H1 (cell line): Measurements from ENCODE around the gene ACAD11. TPM values are rescaled to one million over a fixed set of nuclear protein-coding genes. Genes with fewer than 3 reads are reported as not detected.

Experiments
- CTCF ChIA-PET: fragments of 300-600 bp; sonication (Branson Sonifier 250); formaldehyde crosslinking; loops from one replicate; lab custom pipeline; 2021; ENCODE audit not compliant: partially characterized antibody; lab: Charles Lee
- POLR2A ChIA-PET: fragments of 300-600 bp; sonication (Branson Sonifier 250); formaldehyde crosslinking; loops from one replicate; lab custom pipeline; 2021; ENCODE audit warnings: inconsistent platforms; ENCODE audit not compliant: partially characterized antibody; lab: Charles Lee
- DNase-seq, 2 experiments: peaks; one replicate each; pipeline versions ENCODE4 v3.0.0 to v3.0.0-alpha.2; 2010 to 2022; ENCODE audit warnings: low spot score in 2 of 2, low read depth in 1 of 2, mixed read lengths in 1 of 2
- FAIRE-seq: peaks from 2 replicates; lab custom pipeline; 2011; peaks lifted over from hg19 to GRCh38; lab: Jason Lieb, UNC
- H2AFZ ChIP-seq: 2 replicates; pipeline ENCODE4 v1.8.1; 2012; ENCODE audit warnings: low read length, inconsistent platforms
- H2AK5ac ChIP-seq: 2 replicates; pipeline ENCODE4 v1.6.1; 2013; ENCODE audit warnings: low read depth, low read length
- H2BK120ac ChIP-seq: replicated peaks from 2 replicates; pipeline ENCODE3; 2013; ENCODE audit warnings: low read depth, low read length, inconsistent platforms
- H2BK12ac ChIP-seq: 2 replicates; pipeline ENCODE4 v1.6.1; 2013; ENCODE audit warnings: low read depth, low read length
- H2BK15ac ChIP-seq: 2 replicates; pipeline ENCODE4 v1.6.1; 2013; ENCODE audit warnings: low read length
- H2BK20ac ChIP-seq: 2 replicates; pipeline ENCODE4 v1.6.1; 2013; ENCODE audit warnings: low read length
- H2BK5ac ChIP-seq: 2 replicates; pipeline ENCODE4 v1.6.1; 2013; ENCODE audit warnings: low read depth, low read length
- H3K14ac ChIP-seq: 2 replicates; pipeline ENCODE4 v1.6.1; 2013; ENCODE audit warnings: inconsistent platforms; ENCODE audit not compliant: insufficient read length
- H3K18ac ChIP-seq: 2 replicates; pipeline ENCODE4 v1.6.1; 2013; ENCODE audit warnings: low read length; ENCODE audit errors: extremely low read depth
- H3K23ac ChIP-seq: 2 replicates; pipeline ENCODE4 v1.6.1; 2013; ENCODE audit warnings: inconsistent platforms; ENCODE audit not compliant: insufficient read length
- H3K23me2 ChIP-seq: 2 replicates; pipeline ENCODE4 v1.6.1; 2013; ENCODE audit warnings: low read depth, low read length
- H3K27ac ChIP-seq: 2 replicates; pipeline ENCODE4 v1.6.1; 2011; ENCODE audit warnings: low read depth, low read length, inconsistent platforms
- H3K27me3 ChIP-seq, 4 experiments: replicated peaks in 1 of 4; 1 replicate in 1 of 4; 2 replicates in 3 of 4; pipeline versions ENCODE4 v1.6.1 to v1.8.1; 2011 to 2013; ENCODE audit warnings: low read length in 3 of 4, mild to moderate bottlenecking in 3 of 4, inconsistent platforms in 2 of 4, mixed read lengths in 2 of 4, moderate library complexity in 1 of 4; ENCODE audit not compliant: control insufficient read depth in 3 of 4, insufficient read depth in 3 of 4; ENCODE audit errors: extremely low read depth in 1 of 4
- H3K36me3 ChIP-seq, 4 experiments: 2 replicates each; pipeline versions ENCODE4 v1.6.1 to v1.8.1; 2011 to 2013; ENCODE audit warnings: mild to moderate bottlenecking in 4 of 4, low read length in 3 of 4, moderate library complexity in 2 of 4, control low read depth in 1 of 4, inconsistent platforms in 1 of 4; ENCODE audit not compliant: insufficient read depth in 4 of 4, control insufficient read depth in 2 of 4
- H3K4ac ChIP-seq: replicated peaks from 2 replicates; pipeline ENCODE3; 2013; ENCODE audit warnings: low read length, low read depth, mixed read lengths, inconsistent platforms; ENCODE audit not compliant: insufficient read length
- H3K4me1 ChIP-seq, 4 experiments: replicated peaks in 1 of 4; 1 replicate in 1 of 4; 2 replicates in 3 of 4; pipeline versions ENCODE4 v1.6.1 to v1.8.1; 2011 to 2013; ENCODE audit warnings: low read length in 3 of 4, inconsistent platforms in 2 of 4, mixed read lengths in 1 of 4; ENCODE audit not compliant: insufficient read depth in 4 of 4, control insufficient read depth in 3 of 4
- H3K4me2 ChIP-seq, 2 experiments: 2 replicates each; pipeline versions ENCODE4 v1.6.1 to v1.8.1; 2011 to 2013; ENCODE audit warnings: low read depth in 2 of 2, low read length in 2 of 2, control low read depth in 1 of 2, inconsistent platforms in 1 of 2, mild to moderate bottlenecking in 1 of 2; ENCODE audit not compliant: insufficient read depth in 1 of 2
- H3K4me3 ChIP-seq, 4 experiments: fragments of 200-600, 300-600 bp in 1 of 4; sonication (generic), shearing (Covaris generic), sonication (Bioruptor Twin) in 1 of 4; 2 replicates each; pipeline versions ENCODE4 v1.5.1 to v1.8.1; 2011 to 2016; ENCODE audit warnings: low read length in 4 of 4, low read depth in 3 of 4, control low read depth in 2 of 4, inconsistent platforms in 2 of 4, mild to moderate bottlenecking in 2 of 4, mixed read lengths in 1 of 4, moderate library complexity in 1 of 4; ENCODE audit not compliant: insufficient read depth in 2 of 4; ENCODE audit errors: extremely low read depth in 1 of 4
- H3K56ac ChIP-seq: replicated peaks from 2 replicates; pipeline ENCODE3; 2013; ENCODE audit warnings: low read depth, mild to moderate bottlenecking, mixed read lengths, low read length, inconsistent platforms; ENCODE audit not compliant: insufficient read length
- H3K79me1 ChIP-seq: 2 replicates; pipeline ENCODE4 v1.6.1; 2013; ENCODE audit warnings: low read depth, low read length, control low read depth
- H3K79me2 ChIP-seq, 2 experiments: 2 replicates each; pipeline versions ENCODE4 v1.6.1 to v1.8.1; 2012 to 2013; ENCODE audit warnings: low read length in 2 of 2, mild to moderate bottlenecking in 2 of 2, inconsistent platforms in 1 of 2; ENCODE audit not compliant: insufficient read depth in 2 of 2, control insufficient read depth in 1 of 2
- H3K9ac ChIP-seq, 4 experiments: replicated peaks in 1 of 4; 1 replicate in 1 of 4; 2 replicates in 3 of 4; pipeline versions ENCODE4 v1.6.1 to v1.8.1; 2011 to 2013; ENCODE audit warnings: low read depth in 3 of 4, low read length in 3 of 4, control low read depth in 2 of 4, mild to moderate bottlenecking in 2 of 4, moderate library complexity in 2 of 4, inconsistent platforms in 1 of 4; ENCODE audit errors: extremely low read depth in 1 of 4
- H3K9me3 ChIP-seq, 2 experiments: 2 replicates each; pipeline versions ENCODE4 v1.6.1 to v1.8.1; 2012 to 2013; ENCODE audit warnings: mild to moderate bottlenecking in 2 of 2, moderate library complexity in 2 of 2, control low read depth in 1 of 2, inconsistent platforms in 1 of 2, low read depth in 1 of 2, low read length in 1 of 2, mixed read lengths in 1 of 2; ENCODE audit not compliant: insufficient read depth in 2 of 2
- H4K20me1 ChIP-seq, 2 experiments: replicated peaks in 1 of 2; 2 replicates each; pipeline versions ENCODE3 to v1.8.1; 2011 to 2013; ENCODE audit warnings: inconsistent platforms in 2 of 2, low read length in 2 of 2, mild to moderate bottlenecking in 1 of 2; ENCODE audit not compliant: insufficient read depth in 2 of 2, control insufficient read depth in 1 of 2
- H4K5ac ChIP-seq: 2 replicates; pipeline ENCODE4 v1.6.1; 2013; ENCODE audit warnings: low read length, low read depth, mixed read lengths, inconsistent platforms; ENCODE audit not compliant: insufficient read length
- H4K8ac ChIP-seq: 2 replicates; pipeline ENCODE4 v1.8.0; 2013; ENCODE audit warnings: mild to moderate bottlenecking, moderate library complexity, low read length, inconsistent platforms; ENCODE audit not compliant: insufficient read depth; ENCODE audit errors: extremely low read depth
- H4K91ac ChIP-seq: replicated peaks from 2 replicates; pipeline ENCODE3; 2013; ENCODE audit warnings: low read length, mixed read lengths, inconsistent platforms; ENCODE audit not compliant: insufficient read length
- BCL11A ChIP-seq, 2 experiments: IDR thresholded peaks; one replicate each; pipeline ENCODE4 v1.6.1; 2011; ENCODE audit warnings: low read depth in 2 of 2, low read length in 2 of 2, mild to moderate bottlenecking in 2 of 2
- CBX5 ChIP-seq: fragments of 300-800, 300-1000 bp; sonication (generic); IDR thresholded peaks from 2 replicates; pipeline ENCODE4 v1.7.1; 2016; ENCODE audit warnings: antibody characterized with exemption, low read length, low read depth
- FOSL1 ChIP-seq: IDR thresholded peaks from 2 replicates; pipeline ENCODE4 v1.6.1; 2011; ENCODE audit warnings: mild to moderate bottlenecking, low read depth, low read length, moderate library complexity; ENCODE audit not compliant: insufficient read depth
- GTF2F1 ChIP-seq: IDR thresholded peaks from 2 replicates; pipeline ENCODE4 v1.6.1; 2012; ENCODE audit warnings: low read depth, low read length, improper control_type of control experiment, borderline replicate concordance
- HDAC6 ChIP-seq: IDR thresholded peaks from one replicate; pipeline ENCODE4 v1.7.1; 2012; ENCODE audit warnings: low read depth, mild to moderate bottlenecking, inconsistent platforms, low read length, moderate library complexity
- NRF1 ChIP-seq: IDR thresholded peaks from 2 replicates; pipeline ENCODE4 v1.6.1; 2011; ENCODE audit warnings: mild to moderate bottlenecking, low read depth, low read length, improper control_type of control experiment
- POLR2AphosphoS5 ChIP-seq: IDR thresholded peaks from 2 replicates; pipeline ENCODE4 v1.6.1; 2011; ENCODE audit warnings: low read depth, low read length
- POU5F1 ChIP-seq: IDR thresholded peaks from 2 replicates; pipeline ENCODE4 v1.6.1; 2011; ENCODE audit warnings: low read depth, mild to moderate bottlenecking, low read length, moderate library complexity
- RAD21 ChIP-seq, 2 experiments: IDR thresholded peaks in 1 of 2; conservative IDR thresholded peaks in 1 of 2; 2 replicates each; pipeline ENCODE4 v1.6.1; 2011; ENCODE audit warnings: low read depth in 2 of 2, low read length in 2 of 2, improper control_type of control experiment in 1 of 2, inconsistent platforms in 1 of 2, mild to moderate bottlenecking in 1 of 2, moderate library complexity in 1 of 2
- SUZ12 ChIP-seq: fragments of 200-600 bp; sonication (generic); IDR thresholded peaks from 2 replicates; pipeline ENCODE4 v1.6.1; 2012; ENCODE audit warnings: mild to moderate bottlenecking, inconsistent platforms, low read length, moderate library complexity, mixed read lengths
- TAF1 ChIP-seq: IDR thresholded peaks from 2 replicates; pipeline ENCODE4 v1.6.1; 2011; ENCODE audit warnings: mild to moderate bottlenecking, low read depth, low read length
- TCF12 ChIP-seq: IDR thresholded peaks from 2 replicates; pipeline ENCODE4 v1.6.1; 2011; ENCODE audit warnings: low read depth, mild to moderate bottlenecking, low read length
- WGBS, 2 experiments: shearing (Covaris generic) in 1 of 2; methylation state at CpG; one replicate each; pipeline versions ENCODE4 v1.1.6 to v1.1.7; 2013 to 2015; ENCODE audit warnings: low lambda C conversion rate in 2 of 2, mixed read lengths in 2 of 2, inconsistent platforms in 1 of 2, low coverage in 1 of 2, missing lambda C conversion rate in 1 of 2; ENCODE audit not compliant: insufficient replicate concordance in 2 of 2, insufficient coverage in 1 of 2, insufficient read length in 1 of 2; ENCODE audit errors: extremely low coverage in 1 of 2, missing lambda C conversion rate in 1 of 2; 5-methylcytosine and 5-hydroxymethylcytosine counted together
- polyA plus RNA-seq, 7 experiments: library from polyadenylated mRNA; depleted of rRNA in 3 of 7; stranded (reverse) in 5 of 7; unstranded in 2 of 7; fragments of >200 nt in 5 of 7; fragments of 200-250 nt in 2 of 7; gene quantifications; 1 replicate in 5 of 7; 2 replicates in 1 of 7; 4 replicates in 1 of 7; pipeline versions ENCODE4 v1.2.1 to v1.2.3, GENCODE V29; 2011 to 2013; ENCODE audit warnings: missing spikeins in 2 of 7, mixed read lengths in 2 of 7
- total RNA-seq: library from RNA; stranded (reverse); fragmentation: NEBNext Ultra II Directional; extraction: Animal tissue kit (Norgen Biotek cat#: 25700); gene quantifications from 2 replicates; pipeline ENCODE4 v1.2.1, GENCODE V29; 2021

The ACAD11 gene
- total and polyA plus RNA-seq, 2 of the 8 experiments (the other 6 are each of a cell fraction or from before 2014, with no cell fraction given): 5.5 to 11.0 TPM

GRCh38 chr3:132655471-132655870, 4.1 kb downstream of the ACAD11 start:
- no peaks in the 10 kb centered on the region for H3K36me3 ChIP-seq
- no peak overlapping the region for H2BK12ac ChIP-seq
- H3K14ac ChIP-seq: no peak overlapping the region
- ChIA-PET CTCF (interaction anchor here (4.3 kb wide), 1 partner anchor 13 kb away, joined by 23 read pairs; no protein-coding TSS in a partner anchor), POLR2A (no interaction called here)
- H2BK20ac ChIP-seq: no peak overlapping the region
- H2BK5ac ChIP-seq: no peak overlapping the region
- H3K18ac ChIP-seq: no peak overlapping the region
- no peak overlapping the region for H3K56ac ChIP-seq
- peaks cover 0 to under 1% of the 10 kb centered on the region in 2 experiments; a peak in 1 of 4 replicates for H3K79me2 ChIP-seq
- no peak overlapping the region for H2AK5ac ChIP-seq
- H3K4ac ChIP-seq: no peak overlapping the region
- 82% methylated on average over 2 of the region's 2 CpGs; no CpG with 5 or more reads in 1 of the 2 experiments for WGBS, 2 experiments
- H3K4me1 ChIP-seq: no peaks in the 10 kb centered on the region; a peak in 1 of 7 replicates
- H3K4me3 ChIP-seq: no peak overlapping the region
- H3K27me3 ChIP-seq: no peaks in the 10 kb centered on the region
- no peaks in the 10 kb centered on the region for H4K20me1 ChIP-seq
- H2BK120ac ChIP-seq: no peak overlapping the region
- H3K4me2 ChIP-seq: no peak overlapping the region
- FAIRE-seq (no peak), DNase-seq (no peak)
- H3K23ac ChIP-seq: no peak overlapping the region
- no peak overlapping the region for H2BK15ac ChIP-seq
- H3K9ac ChIP-seq: no peak overlapping the region
- H3K9me3 ChIP-seq: no peaks in the 10 kb centered on the region
- H3K23me2 ChIP-seq: peaks cover 8% of the 10 kb centered on the region
- no peak overlapping the region for H4K91ac ChIP-seq
- no peak overlapping the region for H4K5ac ChIP-seq
- H3K27ac ChIP-seq: no peak overlapping the region
- no peak overlapping the region for H2AFZ ChIP-seq
- H3K79me1 ChIP-seq: no peaks in the 10 kb centered on the region
- H4K8ac ChIP-seq: no peak overlapping the region
- TF ChIP-seq HDAC6 (no peak), RAD21 (IDR thresholded peaks at IDR 0.05 in 1 of 2, conservative IDR thresholded peaks at IDR 0.05 in 1 of 2; ENCODE audit: low read depth in 2 of 2, low read length in 2 of 2) (no peak), CBX5 (no peak), TAF1 (no peak), SUZ12 (no peak), FOSL1 (no peak), NRF1 (no peak), POU5F1 (no peak), GTF2F1 (no peak), POLR2AphosphoS5 (no peak), BCL11A (IDR thresholded peaks at IDR 0.05; ENCODE audit: low read depth in 2 of 2, low read length in 2 of 2) (no peak), TCF12 (no peak)
